Measurements from ENCODE around the gene PTGER1. TPM values are rescaled to one million over a fixed set of nuclear protein-coding genes. Genes with fewer than 3 reads are reported as not detected.

Gene PTGER1
- total RNA-seq, 1 donor: 1.9 TPM

GRCh38 chr19:14446336-14447036 is 28.7 kb downstream of the PTGER1 start:
- H3K4me3 ChIP-seq (ENCODE audit: low read depth, low read length): no peak overlapping the region
- TF ChIP-seq CTCF (IDR thresholded peaks at IDR 0.05; ENCODE audit: insufficient read depth, low read length): no peak
- DNase-seq (ENCODE audit: low read depth): no peak

DNA sequence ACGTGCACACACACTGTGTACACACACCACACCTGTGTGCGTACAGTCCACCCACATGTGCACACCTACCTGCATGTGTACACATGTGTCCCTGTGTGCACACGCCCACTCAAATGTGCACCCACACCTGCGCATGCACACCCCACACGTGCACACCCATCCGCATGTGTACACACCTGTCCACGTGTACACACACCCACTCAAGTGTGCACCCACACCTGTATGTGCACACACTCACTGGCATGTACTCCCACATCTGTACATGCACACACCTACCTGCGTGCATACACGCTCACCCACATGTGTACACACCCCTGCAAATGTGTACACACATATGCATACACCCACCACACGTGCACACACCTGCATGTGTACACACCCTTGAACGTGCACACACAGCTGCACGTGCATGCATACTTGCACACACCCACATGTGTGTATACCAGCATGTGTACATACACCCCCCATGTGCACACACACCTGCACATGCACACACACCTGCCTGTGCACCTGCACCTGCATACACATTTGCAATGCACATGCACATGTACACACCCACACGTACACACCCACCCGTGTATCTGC is 31.4 kb downstream of the PTGER1 start:
- no peak for DNase-seq (ENCODE audit: low read depth)

DNA sequence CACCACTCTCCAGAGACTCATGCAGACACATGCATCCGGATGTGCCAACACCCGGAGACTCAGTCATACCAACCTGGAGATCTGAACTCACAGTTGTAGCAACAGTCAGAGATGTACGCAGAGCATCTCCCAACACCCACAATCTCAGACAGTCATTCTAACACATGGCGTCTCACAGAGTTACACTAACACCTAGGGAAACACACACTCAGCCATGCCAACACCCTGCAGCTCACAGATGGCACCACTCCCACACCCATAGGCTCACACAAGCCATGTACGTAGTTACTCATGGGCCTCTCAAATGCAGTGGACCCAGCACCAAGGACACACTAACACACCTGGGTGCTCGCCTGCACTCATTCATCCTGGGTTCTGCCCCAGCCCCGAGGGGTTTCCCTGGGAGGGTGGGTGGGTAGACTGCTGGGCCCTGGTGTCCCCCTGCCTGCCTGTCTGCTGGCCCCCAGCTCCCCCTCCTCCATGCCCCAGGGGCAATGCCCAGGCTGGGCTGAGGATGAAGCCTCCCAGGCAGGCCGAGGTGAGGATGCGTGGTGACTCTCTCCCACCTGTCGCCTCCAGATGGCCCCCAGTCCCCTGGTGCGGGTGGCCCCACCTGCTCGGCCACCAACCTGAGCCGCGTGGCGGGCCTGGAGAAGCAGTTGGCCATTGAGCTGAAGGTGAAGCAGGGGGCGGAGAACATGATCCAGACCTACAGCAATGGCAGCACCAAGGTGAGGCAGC is 32.1 kb downstream of the PTGER1 start:
- TF ChIP-seq CTCF (IDR thresholded peaks at IDR 0.05; ENCODE audit: insufficient read depth, low read length): no peak
- DNase-seq (ENCODE audit: low read depth): no peak
- H3K4me3 ChIP-seq (ENCODE audit: low read depth, low read length): no peak overlapping the region

More for the DNA sequence above, 31.4 kb downstream of the PTGER1 start:
- TF ChIP-seq CTCF (IDR thresholded peaks at IDR 0.05; ENCODE audit: insufficient read depth, low read length): no peak
- H3K4me3 ChIP-seq (ENCODE audit: low read depth, low read length): no peak overlapping the region

DNA sequence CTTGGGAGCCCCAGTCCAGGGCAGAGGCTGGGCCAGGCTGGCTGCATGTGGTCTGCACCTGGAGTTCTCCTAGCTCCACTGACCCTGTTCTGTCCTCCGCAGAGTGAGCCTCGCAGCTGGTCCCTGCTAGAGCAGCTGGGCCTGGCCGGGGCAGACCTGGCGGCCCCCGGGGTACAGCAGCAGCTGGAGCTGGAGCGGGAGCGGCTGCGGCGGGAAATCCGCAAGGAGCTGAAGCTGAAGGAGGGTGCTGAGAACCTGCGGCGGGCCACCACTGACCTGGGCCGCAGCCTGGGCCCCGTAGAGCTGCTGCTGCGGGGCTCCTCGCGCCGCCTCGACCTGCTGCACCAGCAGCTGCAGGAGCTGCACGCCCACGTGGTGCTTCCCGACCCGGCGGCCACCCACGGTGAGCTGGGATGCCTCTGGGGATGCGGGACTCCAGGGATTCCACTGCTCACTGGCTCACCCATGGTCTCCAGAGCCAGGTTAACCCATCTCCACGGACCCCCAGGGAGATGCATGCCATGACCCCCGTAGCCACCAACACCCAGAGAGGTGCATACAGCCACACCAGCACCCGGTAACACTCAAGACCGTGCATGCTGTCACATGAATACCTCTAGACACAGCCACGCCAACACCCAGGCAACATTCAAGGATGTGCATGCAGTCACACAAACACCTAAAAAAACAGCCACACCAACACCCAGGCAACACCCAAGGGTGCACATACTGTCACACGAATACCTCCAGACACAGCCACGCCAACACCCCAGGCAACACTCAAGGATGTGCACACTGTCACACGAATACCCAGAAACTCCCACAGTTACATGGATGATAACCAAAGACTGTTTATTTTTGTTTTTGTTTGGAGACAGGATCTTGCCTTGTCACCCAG is 33.9 kb downstream of the PTGER1 start:
- TF ChIP-seq CTCF (IDR thresholded peaks at IDR 0.05; ENCODE audit: insufficient read depth, low read length): no peak
- no peak overlapping the region for H3K4me3 ChIP-seq (ENCODE audit: low read depth, low read length)
- DNase-seq (ENCODE audit: low read depth): no peak

- no peak overlapping the region for H3K4me3 ChIP-seq (ENCODE audit: low read depth, low read length)
- no peak for TF ChIP-seq CTCF (IDR thresholded peaks at IDR 0.05; ENCODE audit: insufficient read depth, low read length)
- DNase-seq (ENCODE audit: low read depth): no peak
Measured at GRCh38 chr19:14440049-14440448, 35.1 kb downstream of the PTGER1 start.

GRCh38 chr19:14439014-14439413 is 36.1 kb downstream of the PTGER1 start:
- TF ChIP-seq CTCF (IDR thresholded peaks at IDR 0.05; ENCODE audit: insufficient read depth, low read length): no peak
- no peak for DNase-seq (ENCODE audit: low read depth)
- no peak overlapping the region for H3K4me3 ChIP-seq (ENCODE audit: low read depth, low read length)
